ENCODE data around the gene PKP1.

PKP1 gene

DNA sequence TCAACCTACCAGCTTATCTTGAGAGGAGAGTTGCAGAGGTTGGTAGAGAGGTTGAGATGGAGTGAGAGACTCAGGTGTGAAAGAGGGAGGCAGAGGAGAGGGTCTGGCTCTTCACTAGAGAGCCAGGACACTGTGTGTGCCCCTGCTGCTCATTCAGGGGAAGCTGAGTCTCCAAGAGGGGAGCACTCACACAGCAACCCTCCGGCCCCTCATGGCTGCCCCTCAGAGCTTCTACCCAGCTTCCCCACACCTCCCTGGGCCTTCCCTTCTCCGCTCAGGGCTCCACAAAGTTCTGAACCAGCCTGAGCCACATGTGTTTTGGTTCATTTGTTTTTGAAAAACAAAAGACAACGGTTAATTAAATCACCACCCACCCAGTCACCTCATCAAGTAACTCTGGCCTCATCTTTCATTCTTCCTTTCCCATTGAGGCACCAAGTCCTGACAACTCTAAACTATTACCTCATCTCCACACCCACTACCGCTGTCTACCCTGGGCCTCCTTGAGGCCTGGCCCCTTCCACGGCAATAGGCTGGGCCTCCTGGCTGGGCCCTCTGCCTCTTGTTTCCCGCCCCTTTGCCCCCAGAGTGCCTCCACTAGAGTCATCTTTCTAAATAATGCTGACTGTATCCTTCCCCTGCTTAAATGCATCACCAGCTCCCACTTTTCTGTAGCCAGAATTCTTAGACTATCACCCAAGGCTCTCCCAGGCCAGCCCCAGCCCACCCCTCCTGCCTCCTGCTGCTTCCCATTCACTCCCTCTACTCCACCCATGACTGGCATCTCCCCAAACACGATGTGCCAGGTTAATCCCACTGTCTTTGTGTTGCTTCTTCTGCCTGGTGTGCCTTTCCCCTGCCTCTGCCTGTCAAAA lies 61.1 kb downstream of the PKP1 start:
- DNase-seq: no peak
- TF ChIP-seq POLR2A (IDR thresholded peaks at IDR 0.05; ENCODE audit: low read length) (no peak), GATA1 (IDR thresholded peaks at IDR 0.05; ENCODE audit: low read depth, low read length) (no peak)

DNA sequence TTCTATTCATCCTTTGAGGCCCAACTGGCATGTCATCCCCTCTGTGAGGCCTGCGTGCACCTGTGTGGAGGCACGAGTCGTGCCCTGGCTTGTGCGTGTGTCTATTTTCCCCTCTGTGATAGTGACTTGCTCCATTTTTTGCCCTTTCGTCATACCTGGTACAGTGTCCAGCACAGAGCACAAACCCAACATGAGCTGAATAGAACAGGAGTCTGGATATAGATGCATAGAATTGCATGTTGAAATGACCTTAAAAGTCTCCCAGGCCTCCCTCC lies 61.7 kb downstream of the PKP1 start:
- no peak for DNase-seq
- TF ChIP-seq POLR2A (IDR thresholded peaks at IDR 0.05; ENCODE audit: low read length): no peak
- TF ChIP-seq GATA1 (IDR thresholded peaks at IDR 0.05; ENCODE audit: low read depth, low read length): no peak

DNA sequence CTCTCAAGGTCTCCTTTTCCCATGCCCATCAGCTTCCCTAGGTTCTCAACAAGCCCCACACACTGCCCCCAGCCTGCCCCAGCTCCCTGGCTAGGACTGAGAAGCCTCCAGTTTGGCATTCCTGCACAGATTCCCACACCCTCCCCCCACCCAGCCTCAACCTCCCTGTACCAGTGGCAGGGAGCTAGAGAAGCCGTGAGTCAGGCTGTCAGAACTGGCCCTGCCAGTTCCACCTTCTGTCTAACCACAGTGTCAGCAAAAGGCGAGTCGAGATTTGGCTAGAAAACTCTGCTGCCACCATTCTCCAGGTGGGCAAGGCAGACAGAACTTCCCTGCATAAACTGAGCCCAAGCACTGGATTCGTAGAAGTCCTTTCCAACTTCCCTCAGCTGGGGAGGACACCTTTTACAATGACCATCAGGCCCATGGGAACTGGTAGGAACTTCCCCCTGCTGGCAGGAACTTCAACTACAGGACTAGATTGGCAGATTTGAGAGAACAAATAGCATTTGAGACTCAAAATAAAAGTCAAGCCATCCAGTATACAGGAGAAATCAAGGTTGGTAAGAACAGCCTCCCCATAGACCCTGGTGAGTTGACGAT lies 63.1 kb downstream of the PKP1 start:
- TF ChIP-seq POLR2A (IDR thresholded peaks at IDR 0.05; ENCODE audit: low read length) (no peak), GATA1 (IDR thresholded peaks at IDR 0.05; ENCODE audit: low read depth, low read length) (no peak)

DNA sequence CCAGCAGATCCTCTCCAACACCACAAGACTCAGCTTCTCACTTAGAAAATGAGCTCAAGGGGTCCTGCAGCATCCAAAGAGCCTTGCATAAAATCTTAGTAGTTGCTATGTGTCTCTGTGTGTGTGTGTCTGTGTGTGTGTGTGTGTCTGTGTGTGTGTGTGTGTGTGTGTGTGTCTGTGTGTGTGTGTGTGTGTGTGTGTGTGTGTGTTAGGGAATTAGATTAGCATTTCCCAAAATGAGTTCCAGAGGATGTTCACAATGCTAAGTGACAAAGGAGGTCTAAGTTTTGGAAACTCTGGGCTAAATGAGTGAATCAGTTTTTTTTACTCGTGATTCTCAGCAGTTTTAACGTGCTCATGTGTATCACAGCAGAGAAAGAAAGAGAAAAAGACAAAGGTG lies 63.7 kb downstream of the PKP1 start:
- no peak for DNase-seq
- TF ChIP-seq GATA1 (IDR thresholded peaks at IDR 0.05; ENCODE audit: low read depth, low read length): no peak
- TF ChIP-seq POLR2A (IDR thresholded peaks at IDR 0.05; ENCODE audit: low read length): no peak

More for the DNA sequence above, 63.1 kb downstream of the PKP1 start:
- peak; percentile 22 to 35 for DNase-seq

DNA sequence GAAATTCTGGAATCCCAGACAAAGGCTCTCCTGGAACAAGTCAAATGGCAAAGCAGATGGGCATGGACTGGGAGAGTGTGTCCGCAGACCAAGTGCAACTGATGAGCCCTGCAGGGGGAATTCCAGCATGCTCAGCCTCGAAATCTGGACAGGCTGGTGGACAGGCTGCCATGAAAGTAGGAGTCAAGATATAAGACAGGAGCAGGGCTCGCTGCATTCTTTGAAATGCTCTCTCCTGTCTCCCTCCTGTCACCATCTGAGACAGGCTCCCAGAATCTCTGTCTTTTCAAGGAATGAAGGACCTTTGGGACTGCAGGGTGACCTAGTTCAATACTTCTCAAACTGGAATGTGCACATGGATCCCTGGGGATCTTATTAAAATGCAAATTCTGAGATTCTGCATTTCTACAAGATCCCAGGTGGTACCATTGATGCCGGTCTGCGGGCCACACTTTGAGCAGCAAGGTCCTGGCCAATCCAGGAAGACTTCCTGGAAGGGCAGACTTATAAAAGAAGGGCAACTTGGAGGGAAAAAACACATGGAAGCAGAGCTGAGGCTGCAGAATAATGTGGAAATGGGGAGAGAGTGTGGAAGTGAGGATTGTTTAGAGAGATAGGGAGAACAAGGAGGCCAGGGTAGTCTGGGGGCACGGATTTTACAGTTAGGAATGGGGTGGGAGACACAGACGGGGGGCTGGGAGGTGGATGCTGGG lies 64.3 kb downstream of the PKP1 start:
- no peak for TF ChIP-seq POLR2A (IDR thresholded peaks at IDR 0.05; ENCODE audit: low read length)
- TF ChIP-seq GATA1 (IDR thresholded peaks at IDR 0.05; ENCODE audit: low read depth, low read length): no peak
- DNase-seq: no peak

DNA sequence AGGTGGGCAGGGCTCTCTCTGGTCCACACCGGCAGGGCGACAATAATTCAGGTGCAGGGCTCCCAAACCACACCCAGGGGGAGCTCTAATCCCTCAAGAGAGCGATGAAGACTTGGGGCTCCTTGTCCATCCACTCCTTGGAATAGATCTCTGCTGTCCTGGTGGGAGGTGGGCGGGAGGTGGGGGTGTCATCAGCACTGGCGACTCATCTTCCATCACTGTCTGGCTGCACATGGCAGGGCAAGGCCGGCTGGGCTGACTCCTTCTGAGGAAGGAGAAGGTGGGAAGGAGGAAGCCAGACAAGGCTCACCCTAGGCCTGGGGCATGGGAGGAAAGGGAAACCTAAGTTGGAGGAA lies 64.9 kb downstream of the PKP1 start:
- peak; percentile 22 to 51 for DNase-seq
- TF ChIP-seq POLR2A (IDR thresholded peaks at IDR 0.05; ENCODE audit: low read length) (no peak), GATA1 (IDR thresholded peaks at IDR 0.05; ENCODE audit: low read depth, low read length) (no peak)

DNA sequence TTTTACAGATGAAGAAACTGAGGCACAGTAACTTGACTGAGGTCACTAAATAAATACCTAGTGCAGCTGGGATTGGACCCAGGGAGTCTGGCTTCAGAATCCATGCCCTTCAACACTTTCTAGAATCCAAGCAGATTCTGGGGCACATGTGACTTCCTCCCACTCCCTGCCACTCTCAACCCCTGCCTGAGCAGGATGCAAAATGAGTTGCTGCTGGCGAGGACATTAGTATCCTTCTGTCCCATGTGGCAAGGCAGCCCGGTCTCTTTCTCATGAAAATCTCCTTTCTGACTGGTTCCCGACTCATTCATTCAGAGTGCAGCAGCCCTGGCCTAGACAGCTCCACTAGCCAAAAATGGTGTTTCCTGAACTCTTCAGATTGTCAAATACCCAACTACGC lies 65.8 kb downstream of the PKP1 start:
- no peak for TF ChIP-seq GATA1 (IDR thresholded peaks at IDR 0.05; ENCODE audit: low read depth, low read length)
- no peak for TF ChIP-seq POLR2A (IDR thresholded peaks at IDR 0.05; ENCODE audit: low read length)
- no peak for DNase-seq

DNA sequence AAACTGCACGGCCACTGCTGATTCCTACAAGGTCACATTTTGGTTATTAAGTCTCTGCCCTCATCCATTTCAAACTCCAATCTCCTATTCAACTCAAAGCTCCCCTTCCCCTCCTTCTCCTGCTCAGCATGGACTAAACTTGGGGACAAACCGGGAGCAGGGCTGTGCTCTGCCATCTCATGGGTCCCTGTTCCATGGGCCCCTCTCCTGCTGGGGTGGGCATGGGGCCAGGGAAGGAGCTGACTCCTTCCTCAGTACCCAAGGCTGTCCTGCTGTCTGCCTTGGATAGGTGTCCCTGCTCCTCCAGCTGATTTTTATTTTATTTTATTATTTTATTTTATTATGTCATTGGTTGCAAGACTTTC lies 67.0 kb downstream of the PKP1 start:
- no peak for TF ChIP-seq POLR2A (IDR thresholded peaks at IDR 0.05; ENCODE audit: low read length)
- no peak for TF ChIP-seq GATA1 (IDR thresholded peaks at IDR 0.05; ENCODE audit: low read depth, low read length)
- DNase-seq: no peak

DNA sequence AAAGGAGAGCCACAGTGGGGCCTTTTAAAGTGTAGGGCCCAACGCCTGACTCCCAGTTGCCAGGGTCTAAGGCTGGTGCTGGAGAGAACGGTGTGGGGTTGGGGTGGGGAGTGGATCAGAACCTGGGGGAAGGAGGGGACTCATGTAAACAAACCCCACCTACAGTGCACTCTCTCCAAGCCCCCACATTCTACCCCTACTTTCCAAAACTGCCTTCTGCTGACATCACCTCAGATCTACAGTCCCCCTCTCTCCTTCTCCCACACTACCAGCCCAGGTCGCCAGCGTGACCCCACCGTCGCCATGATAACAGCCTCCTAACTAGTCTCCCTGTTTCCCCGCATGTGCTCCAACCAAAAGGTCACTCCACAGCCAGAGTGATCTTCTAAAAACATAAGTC lies 67.6 kb downstream of the PKP1 start:
- TF ChIP-seq POLR2A (IDR thresholded peaks at IDR 0.05; ENCODE audit: low read length): no peak
- TF ChIP-seq GATA1 (IDR thresholded peaks at IDR 0.05; ENCODE audit: low read depth, low read length): no peak
- no peak for DNase-seq

DNA sequence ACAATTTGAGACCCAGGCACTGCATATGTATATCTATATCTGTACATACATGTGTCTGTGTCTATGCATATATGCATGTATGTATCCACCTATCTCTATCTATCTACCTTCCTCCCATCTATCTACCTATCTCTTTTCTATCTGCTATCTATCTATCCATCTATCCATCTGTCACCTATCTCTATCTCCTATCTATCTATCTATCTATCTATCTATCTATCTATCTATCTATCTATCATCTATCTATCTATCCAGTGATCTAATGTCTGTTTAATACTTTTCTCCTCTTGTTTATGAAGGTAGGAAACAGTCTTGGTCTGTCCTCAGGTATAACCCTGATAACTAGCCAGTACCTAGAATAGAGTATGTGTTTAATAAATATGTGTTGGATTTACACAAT lies 68.3 kb downstream of the PKP1 start:
- DNase-seq: no peak
- TF ChIP-seq GATA1 (IDR thresholded peaks at IDR 0.05; ENCODE audit: low read depth, low read length) (no peak), POLR2A (IDR thresholded peaks at IDR 0.05; ENCODE audit: low read length) (no peak)

DNA sequence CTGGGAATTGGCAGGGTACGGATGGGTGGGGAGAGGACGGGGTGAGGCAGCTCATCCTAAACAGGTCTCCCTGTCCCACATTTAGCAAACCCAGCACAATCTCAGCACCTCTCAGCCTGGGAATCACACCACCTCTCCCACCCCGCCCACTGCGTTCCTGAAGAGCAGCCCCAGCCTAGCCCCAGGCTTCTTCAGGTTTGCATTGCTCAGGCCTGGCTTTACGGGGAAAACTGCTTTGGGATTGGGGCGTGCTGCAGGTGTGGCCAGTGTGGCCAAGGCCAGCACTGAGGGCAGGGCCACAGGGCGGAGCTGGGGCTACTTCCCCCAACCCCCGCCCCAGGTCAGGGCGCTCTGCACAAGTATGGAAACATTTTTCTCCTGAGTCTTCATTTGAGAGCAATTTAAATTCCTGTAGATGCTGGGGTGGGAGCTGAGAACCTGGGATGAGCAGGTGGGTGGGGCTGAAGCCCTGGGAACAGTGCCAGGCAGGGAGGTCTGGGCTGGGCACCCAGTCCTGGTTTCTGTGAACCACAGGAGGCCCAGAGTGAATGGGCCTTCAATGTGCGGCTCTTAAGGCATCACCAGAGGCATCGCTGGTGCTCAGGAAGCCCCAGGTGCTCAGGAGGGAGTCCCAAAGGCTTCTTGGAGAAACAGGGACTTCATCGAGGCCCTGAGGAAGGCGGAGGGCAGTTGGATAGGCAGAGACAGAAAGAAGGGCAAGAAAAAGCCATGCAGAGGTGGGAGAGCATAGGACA lies 70.1 kb downstream of the PKP1 start:
- TF ChIP-seq POLR2A (IDR thresholded peaks at IDR 0.05; ENCODE audit: low read length): no peak
- no peak for TF ChIP-seq GATA1 (IDR thresholded peaks at IDR 0.05; ENCODE audit: low read depth, low read length)
- no peak for DNase-seq

DNA sequence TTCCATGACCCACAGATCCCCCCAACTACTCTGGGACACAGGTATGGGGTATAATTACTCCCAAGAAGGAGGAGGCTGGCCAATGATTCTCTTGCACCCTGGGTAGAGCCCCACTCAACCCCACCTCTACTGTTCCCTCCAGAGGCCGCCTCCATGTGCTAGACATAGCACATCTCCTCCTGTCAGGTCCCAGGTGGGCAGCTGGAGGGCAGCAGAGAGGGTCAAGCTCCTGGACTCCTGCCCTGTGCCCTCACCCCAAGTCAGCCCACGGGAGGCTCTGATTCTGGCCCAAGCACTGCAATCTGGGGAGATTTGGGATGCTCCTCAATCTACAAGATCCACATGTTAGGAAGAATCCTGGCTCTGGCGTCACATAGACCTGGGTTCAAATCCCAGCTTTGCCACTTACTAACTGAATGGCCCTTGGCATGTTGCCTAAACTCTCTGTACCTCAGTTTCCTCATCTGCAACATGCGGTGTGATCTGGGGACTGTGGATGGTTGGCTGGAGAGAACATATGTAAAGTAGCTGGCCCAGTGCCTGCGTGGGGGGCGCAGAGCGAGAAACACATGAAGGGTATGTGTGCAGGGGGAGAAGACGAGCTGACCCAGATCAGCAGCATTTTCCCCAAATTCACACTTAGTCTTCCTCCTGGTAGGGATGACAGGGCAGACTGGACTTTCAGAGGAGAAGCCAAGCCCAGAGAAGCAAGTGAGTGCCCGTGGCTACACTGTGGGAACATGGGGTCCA lies 71.0 kb downstream of the PKP1 start:
- DNase-seq: no peak
- no peak for TF ChIP-seq POLR2A (IDR thresholded peaks at IDR 0.05; ENCODE audit: low read length)
- no peak for TF ChIP-seq GATA1 (IDR thresholded peaks at IDR 0.05; ENCODE audit: low read depth, low read length)

DNA sequence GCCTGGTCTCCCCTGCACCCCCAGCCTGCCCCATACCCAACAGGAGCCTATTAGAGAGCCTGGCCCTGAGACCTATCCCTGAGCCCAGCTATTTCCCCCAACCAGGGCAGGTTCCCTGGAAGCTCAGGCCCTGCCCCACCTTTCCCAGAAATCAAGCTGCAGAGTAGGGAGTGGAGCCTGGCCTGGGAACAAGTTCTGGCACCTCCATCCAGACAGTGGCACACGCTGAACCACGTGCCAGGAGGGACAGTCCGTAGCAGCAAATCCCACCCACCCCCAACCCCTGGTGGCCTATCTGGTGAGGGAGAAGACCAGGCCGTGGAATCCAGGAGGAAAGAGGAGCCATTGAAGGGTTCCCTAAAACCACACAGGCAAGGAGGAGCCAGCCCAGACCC lies 71.6 kb downstream of the PKP1 start:
- TF ChIP-seq GATA1 (IDR thresholded peaks at IDR 0.05; ENCODE audit: low read depth, low read length): no peak
- TF ChIP-seq POLR2A (IDR thresholded peaks at IDR 0.05; ENCODE audit: low read length): no peak
- DNase-seq: no peak

Measured in erythroblast (primary cell).